Fibroblast of villous mesenchyme (primary cell): ENCODE measurements around the gene ZNF516. TPM values are rescaled to one million over a fixed set of nuclear protein-coding genes. Genes with fewer than 3 reads are reported as not detected.

Experiments
- DNase-seq: peaks from one replicate; pipeline ENCODE4 v3.0.0-alpha.2; 2010; ENCODE audit warnings: low read depth
- H3K4me3 ChIP-seq: 2 replicates; pipeline ENCODE4 v1.5.1; 2011; ENCODE audit warnings: low read depth, mild to moderate bottlenecking, low read length
- CTCF ChIP-seq: IDR thresholded peaks from 2 replicates; pipeline ENCODE4 v1.5.1; 2012; ENCODE audit warnings: low read depth, mild to moderate bottlenecking, low read length; ENCODE audit not compliant: insufficient read depth
- total RNA-seq: library from RNA; depleted of rRNA; stranded (reverse); fragments of >200 nt; gene quantifications from 2 replicates; pipeline ENCODE4 v1.2.3, GENCODE V29; 2012

Gene ZNF516
- total RNA-seq, 1 donor = 53.1 TPM

- no peak overlapping the region for H3K4me3 ChIP-seq
- no peak for DNase-seq
- no peak for TF ChIP-seq CTCF
Measured at GRCh38 chr18:76399613-76400391, 95.2 kb downstream of the ZNF516 start.

- DNase-seq = peak; percentile 83
- peak; percentile 99 for TF ChIP-seq CTCF
- no peak overlapping the region for H3K4me3 ChIP-seq
Measured at GRCh38 chr18:76398896-76399612, 96.0 kb downstream of the ZNF516 start.

GRCh38 chr18:76398295-76398694 is 96.7 kb downstream of the ZNF516 start:
- TF ChIP-seq CTCF = no peak
- no peak for DNase-seq
- no peak overlapping the region for H3K4me3 ChIP-seq

GRCh38 chr18:76397631-76398030 is 97.4 kb downstream of the ZNF516 start:
- no peak for DNase-seq
- TF ChIP-seq CTCF = no peak
- no peak overlapping the region for H3K4me3 ChIP-seq

- no peak for TF ChIP-seq CTCF
- DNase-seq = no peak
- H3K4me3 ChIP-seq = no peak overlapping the region
Measured at GRCh38 chr18:76396792-76397191, 98.2 kb downstream of the ZNF516 start.

- H3K4me3 ChIP-seq = no peak overlapping the region
- TF ChIP-seq CTCF = no peak
- no peak for DNase-seq
Measured at GRCh38 chr18:76395609-76396008, 99.4 kb downstream of the ZNF516 start.
